Measurements from ENCODE around the gene MYO3A. TPM values are rescaled to one million over a fixed set of nuclear protein-coding genes. Genes with fewer than 3 reads are reported as not detected.

Gene MYO3A
- total and polyA plus RNA-seq, 2 donors (not counting 3 experiments of a cell fraction or from before 2014, with no cell fraction given) = not detected

- Histone ChIP-seq H3K9me3 (replicated peaks; ENCODE audit: control insufficient read depth, insufficient read depth, low read length) (no peaks in the 10 kb centered on the region), H4K20me1 (replicated peaks; ENCODE audit: control insufficient read depth, extremely low read depth, insufficient read depth, low read length) (no peaks in the 10 kb centered on the region), H3K9me1 (replicated peaks; ENCODE audit: control insufficient read depth, extremely low read depth, insufficient read depth, low read length) (no peaks in the 10 kb centered on the region), H3K4me2 (ENCODE audit: insufficient read depth, low read length) (no peak overlapping the region), H3K36me3 (ENCODE audit: control insufficient read depth in 2 of 2, extremely low read depth in 1 of 2, insufficient read depth in 2 of 2, low read length in 2 of 2) (no peaks in the 10 kb centered on the region), H3K27ac (ENCODE audit: insufficient read depth, low read depth, low read length) (no peak overlapping the region), H2AFZ (ENCODE audit: low read depth, low read length) (no peak overlapping the region), H3K9ac (replicated peaks; ENCODE audit: extremely low read depth, insufficient read depth, low read length) (no peak overlapping the region), H3K27me3 (ENCODE audit: control insufficient read depth in 2 of 2, insufficient read depth in 2 of 2, low read length in 2 of 2) (no peaks in the 10 kb centered on the region), H3K4me1 (ENCODE audit: control insufficient read depth, extremely low read depth, insufficient read depth, low read length) (no peaks in the 10 kb centered on the region), H3K79me2 (ENCODE audit: control insufficient read depth, insufficient read depth, low read length) (no peaks in the 10 kb centered on the region), H3K4me3 (replicated peaks in 1 of 3; ENCODE audit: insufficient read depth in 1 of 3, low read depth in 1 of 3, low read length in 3 of 3) (no peak overlapping the region)
- TF ChIP-seq POLR2AphosphoS5 (IDR thresholded peaks at IDR 0.05; ENCODE audit: insufficient read depth, low read depth, low read length) = no peak
- no peak for TF ChIP-seq MYC (IDR thresholded peaks at IDR 0.05; ENCODE audit: low read depth, low read length)
- TF ChIP-seq FOS (IDR thresholded peaks at IDR 0.05; ENCODE audit: borderline replicate concordance, insufficient read depth, low read length) = no peak
- TF ChIP-seq MAX (IDR thresholded peaks at IDR 0.05; ENCODE audit: insufficient read depth, insufficient read length) = no peak
- no peak for TF ChIP-seq JUN (IDR thresholded peaks at IDR 0.05; ENCODE audit: borderline replicate concordance, insufficient read depth, insufficient read length, low read depth)
- no peak for TF ChIP-seq EZH2 (IDR thresholded peaks at IDR 0.05; ENCODE audit: borderline replicate concordance, low read depth, low read length, severe bottlenecking)
- TF ChIP-seq POLR2A (IDR thresholded peaks at IDR 0.05; ENCODE audit: low read depth, low read length) = no peak
- TF ChIP-seq GATA2 (IDR thresholded peaks at IDR 0.05; ENCODE audit: insufficient read depth, insufficient read length, low read depth, low read length) = no peak
- TF ChIP-seq CTCF (IDR thresholded peaks at IDR 0.05; ENCODE audit: extremely low read depth in 1 of 2, insufficient read depth in 1 of 2, low read depth in 1 of 2, low read length in 2 of 2) = no peak
- ChIA-PET POLR2A (no interaction called here), CTCF (no interaction called here)
- dilution Hi-C loops (cut with MboI; ENCODE audit: extremely low pct_ligation_motif_present, low sequenced_read_pairs) (no loop called here), intact Hi-C loops (cut with micrococcal nuclease) (no loop called here)
- BruUV-seq (replicated peaks) = no TSS peak
- DNase-seq (ENCODE audit: low read depth, low spot score) = no peak
- FAIRE-seq = no peak
Measured at GRCh38 chr10:26090762-26091161, 156.7 kb downstream of the MYO3A start.

Measured in endothelial cell of umbilical vein (primary cell).